KMS-11 (cell line): Measurements from ENCODE around the gene CARD6.
"Not testable (repeated sequence)": the region's sequence is repeated elsewhere in the genome, so short reads cannot be mapped to it uniquely, and the experiment has no call there.

Experiments used
- H2AFZ ChIP-seq: fragments of 200-600 bp; sonication (generic); 2 replicates; pipeline ENCODE4 v1.6.1; 2016; ENCODE audit warnings: antibody characterized with exemption, mixed run types, low read depth
- H3K27ac ChIP-seq: fragments of 200-600 bp; sonication (generic); 2 replicates; pipeline ENCODE4 v1.6.1; 2016; ENCODE audit warnings: mild to moderate bottlenecking, mixed run types
- H3K27me3 ChIP-seq: fragments of 200-600 bp; sonication (generic); 2 replicates; pipeline ENCODE4 v1.6.1; 2017; ENCODE audit warnings: mild to moderate bottlenecking, low read depth, mixed run types, moderate library complexity; ENCODE audit not compliant: insufficient read depth
- H3K36me3 ChIP-seq: fragments of 200-600 bp; sonication (generic); 2 replicates; pipeline ENCODE4 v1.6.1; 2017; ENCODE audit warnings: mild to moderate bottlenecking, mixed run types; ENCODE audit not compliant: insufficient read depth
- H3K4me1 ChIP-seq: fragments of 200-600 bp; sonication (generic); 2 replicates; pipeline ENCODE4 v1.6.1; 2016; ENCODE audit warnings: mild to moderate bottlenecking, low read depth, mixed run types; ENCODE audit not compliant: poor library complexity, severe bottlenecking
- H3K4me2 ChIP-seq: fragments of 200-600 bp; sonication (generic); 2 replicates; pipeline ENCODE4 v1.7.0; 2016; ENCODE audit warnings: mild to moderate bottlenecking, mixed run types
- H3K4me3 ChIP-seq: fragments of 200-600 bp; sonication (generic); IDR thresholded peaks from 2 replicates; pipeline ENCODE4 v1.6.1; 2017; ENCODE audit warnings: low read depth, low read length, mixed read lengths; ENCODE audit not compliant: insufficient read depth
- H3K79me2 ChIP-seq: fragments of 200-600 bp; sonication (generic); 2 replicates; pipeline ENCODE4 v1.6.1; 2016; ENCODE audit warnings: low read depth, mixed run types; ENCODE audit not compliant: insufficient read depth
- H3K9ac ChIP-seq: fragments of 200-600 bp; sonication (generic); 2 replicates; pipeline ENCODE4 v1.6.1; 2016; ENCODE audit warnings: mild to moderate bottlenecking, mixed run types
- H4K20me1 ChIP-seq: fragments of 200-600 bp; sonication (generic); 2 replicates; pipeline ENCODE4 v1.6.1; 2016; ENCODE audit warnings: mild to moderate bottlenecking, mixed run types; ENCODE audit not compliant: insufficient read depth
- CTCF ChIP-seq: fragments of 200-600 bp; sonication (generic); conservative IDR thresholded peaks from 2 replicates; pipeline ENCODE4 v1.6.1; 2017; ENCODE audit warnings: low read depth, mild to moderate bottlenecking, antibody characterized with exemption, low read length, moderate library complexity, mixed read lengths

The CARD6 gene

GRCh38 chr5:40866844-40867243, 25.7 kb downstream of the CARD6 start:
- TF ChIP-seq CTCF: no peak
- H4K20me1 ChIP-seq: no peaks in the 10 kb centered on the region

GRCh38 chr5:40869384-40869783, 28.2 kb downstream of the CARD6 start:
- Histone ChIP-seq H4K20me1 (no peaks in the 10 kb centered on the region), H3K9ac (no peak overlapping the region), H3K36me3 (no peaks in the 10 kb centered on the region), H2AFZ (no peak overlapping the region), H3K27me3 (no peaks in the 10 kb centered on the region), H3K4me2 (no peak overlapping the region), H3K79me2 (no peaks in the 10 kb centered on the region), H3K4me3 (no peak overlapping the region), H3K27ac (no peak overlapping the region), H3K4me1 (no peaks in the 10 kb centered on the region)
- no peak for TF ChIP-seq CTCF

More at GRCh38 chr5:40866844-40867243, 25.7 kb downstream of the CARD6 start:
- H2AFZ ChIP-seq: no peak overlapping the region
- H3K4me3 ChIP-seq: no peak overlapping the region
- no peak overlapping the region for H3K4me2 ChIP-seq
- no peak overlapping the region for H3K9ac ChIP-seq
- no peaks in the 10 kb centered on the region for H3K36me3 ChIP-seq
- H3K4me1 ChIP-seq: no peaks in the 10 kb centered on the region
- H3K79me2 ChIP-seq: no peaks in the 10 kb centered on the region
- no peaks in the 10 kb centered on the region for H3K27me3 ChIP-seq
- no peak overlapping the region for H3K27ac ChIP-seq

GRCh38 chr5:40871177-40871576, 30.0 kb downstream of the CARD6 start:
- H3K9ac ChIP-seq: no peak overlapping the region
- no peaks in the 10 kb centered on the region for H3K79me2 ChIP-seq
- no peaks in the 10 kb centered on the region for H4K20me1 ChIP-seq
- H3K4me3 ChIP-seq: no peak overlapping the region
- no peaks in the 10 kb centered on the region for H3K36me3 ChIP-seq
- TF ChIP-seq CTCF: no peak
- no peaks in the 10 kb centered on the region for H3K27me3 ChIP-seq
- H3K4me1 ChIP-seq: no peaks in the 10 kb centered on the region
- no peak overlapping the region for H3K27ac ChIP-seq
- H3K4me2 ChIP-seq: no peak overlapping the region
- no peak overlapping the region for H2AFZ ChIP-seq

GRCh38 chr5:40872253-40872652, 31.1 kb downstream of the CARD6 start:
- not testable (repeated sequence) for H3K4me3 ChIP-seq, H3K4me2 ChIP-seq, H3K36me3 ChIP-seq, H4K20me1 ChIP-seq, H3K4me1 ChIP-seq, H3K27me3 ChIP-seq, H3K27ac ChIP-seq, H3K79me2 ChIP-seq, H2AFZ ChIP-seq, H3K9ac ChIP-seq

GRCh38 chr5:40873286-40873880, 32.2 kb downstream of the CARD6 start:
- Histone ChIP-seq H2AFZ (no peak overlapping the region), H3K36me3 (no peaks in the 10 kb centered on the region), H3K4me3 (no peak overlapping the region), H3K4me2 (no peak overlapping the region), H3K9ac (no peak overlapping the region), H3K4me1 (no peaks in the 10 kb centered on the region), H4K20me1 (no peaks in the 10 kb centered on the region), H3K27ac (no peak overlapping the region), H3K27me3 (no peaks in the 10 kb centered on the region), H3K79me2 (no peaks in the 10 kb centered on the region)
- TF ChIP-seq CTCF: no peak
